Fibroblast of mammary gland (primary cell): ENCODE data around the gene AUTS2.

Source experiments
- DNase-seq: peaks from one replicate; pipeline ENCODE4 v3.0.0-alpha.2; 2010; ENCODE audit warnings: low read depth
- H3K4me3 ChIP-seq: 2 replicates; pipeline ENCODE4 v1.5.1; 2011; ENCODE audit warnings: low read depth, mild to moderate bottlenecking, low read length, moderate library complexity; ENCODE audit not compliant: control insufficient read depth
- TF ChIP-seq, protein P1 (sequence below): conservative IDR thresholded peaks from 2 replicates; pipeline ENCODE4 v1.5.1; 2011; ENCODE audit warnings: low read depth, low read length, inconsistent platforms; ENCODE audit not compliant: control insufficient read depth, insufficient read depth

Gene AUTS2

DNA sequence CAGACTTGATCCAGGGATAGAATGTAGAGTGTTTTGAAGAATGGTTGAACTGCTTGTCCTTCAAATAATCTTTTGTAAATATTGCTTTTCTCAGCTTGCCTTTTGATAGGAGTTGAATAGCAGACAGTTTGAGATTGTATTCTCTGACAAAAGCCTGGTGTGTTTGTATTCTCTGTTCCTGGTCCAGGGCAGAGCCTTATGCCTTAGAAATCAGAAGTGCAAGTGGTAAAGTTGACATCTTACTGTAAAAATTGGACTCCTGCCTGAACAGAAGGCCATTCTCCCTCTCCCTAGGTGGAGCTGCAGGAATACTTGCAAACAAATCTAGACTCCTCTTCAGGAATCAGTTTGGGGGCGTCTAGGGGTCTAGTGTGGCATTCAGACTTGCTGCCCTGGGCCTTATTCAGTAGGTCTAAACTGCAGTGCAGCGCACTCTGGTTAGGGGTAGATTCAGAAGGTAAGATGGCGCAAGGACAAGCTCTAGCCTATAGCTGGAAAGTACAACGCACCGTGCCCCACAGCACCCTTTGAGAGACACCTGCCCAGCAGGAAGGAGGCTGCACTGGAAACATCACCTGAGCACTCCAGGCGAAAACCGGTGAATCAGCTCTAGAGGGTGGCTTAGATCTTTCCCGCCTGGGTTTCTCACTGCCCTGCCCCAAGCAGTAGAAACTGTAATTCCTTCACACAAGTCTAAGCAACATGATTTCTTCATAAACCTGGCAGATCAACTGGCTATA is 925.1 kb downstream of the AUTS2 start:
- DNase-seq = no peak
- TF ChIP-seq, protein P1, sequence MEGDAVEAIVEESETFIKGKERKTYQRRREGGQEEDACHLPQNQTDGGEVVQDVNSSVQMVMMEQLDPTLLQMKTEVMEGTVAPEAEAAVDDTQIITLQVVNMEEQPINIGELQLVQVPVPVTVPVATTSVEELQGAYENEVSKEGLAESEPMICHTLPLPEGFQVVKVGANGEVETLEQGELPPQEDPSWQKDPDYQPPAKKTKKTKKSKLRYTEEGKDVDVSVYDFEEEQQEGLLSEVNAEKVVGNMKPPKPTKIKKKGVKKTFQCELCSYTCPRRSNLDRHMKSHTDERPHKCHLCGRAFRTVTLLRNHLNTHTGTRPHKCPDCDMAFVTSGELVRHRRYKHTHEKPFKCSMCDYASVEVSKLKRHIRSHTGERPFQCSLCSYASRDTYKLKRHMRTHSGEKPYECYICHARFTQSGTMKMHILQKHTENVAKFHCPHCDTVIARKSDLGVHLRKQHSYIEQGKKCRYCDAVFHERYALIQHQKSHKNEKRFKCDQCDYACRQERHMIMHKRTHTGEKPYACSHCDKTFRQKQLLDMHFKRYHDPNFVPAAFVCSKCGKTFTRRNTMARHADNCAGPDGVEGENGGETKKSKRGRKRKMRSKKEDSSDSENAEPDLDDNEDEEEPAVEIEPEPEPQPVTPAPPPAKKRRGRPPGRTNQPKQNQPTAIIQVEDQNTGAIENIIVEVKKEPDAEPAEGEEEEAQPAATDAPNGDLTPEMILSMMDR = no peak

DNA sequence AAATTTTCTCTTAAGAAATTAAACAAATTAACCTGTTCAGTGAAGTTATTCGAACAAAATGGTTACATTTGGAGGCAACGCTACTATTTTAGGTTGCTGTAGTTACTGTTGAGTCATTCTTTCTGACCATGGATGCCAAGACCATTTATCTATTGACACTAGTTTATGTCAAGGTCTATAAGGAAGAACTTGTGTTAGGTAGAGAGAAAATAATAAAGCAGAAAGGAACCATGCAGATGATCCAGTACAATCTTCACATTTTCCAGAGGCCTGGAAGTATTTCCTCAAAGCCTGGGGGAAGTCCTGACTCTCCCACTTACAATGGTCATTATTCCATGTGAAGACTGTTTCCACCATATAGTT is 925.7 kb downstream of the AUTS2 start:
- TF ChIP-seq, protein P1 = no peak
- no peak for DNase-seq
- H3K4me3 ChIP-seq = no peak overlapping the region

More for the DNA sequence above, 925.1 kb downstream of the AUTS2 start:
- H3K4me3 ChIP-seq = no peak overlapping the region

DNA sequence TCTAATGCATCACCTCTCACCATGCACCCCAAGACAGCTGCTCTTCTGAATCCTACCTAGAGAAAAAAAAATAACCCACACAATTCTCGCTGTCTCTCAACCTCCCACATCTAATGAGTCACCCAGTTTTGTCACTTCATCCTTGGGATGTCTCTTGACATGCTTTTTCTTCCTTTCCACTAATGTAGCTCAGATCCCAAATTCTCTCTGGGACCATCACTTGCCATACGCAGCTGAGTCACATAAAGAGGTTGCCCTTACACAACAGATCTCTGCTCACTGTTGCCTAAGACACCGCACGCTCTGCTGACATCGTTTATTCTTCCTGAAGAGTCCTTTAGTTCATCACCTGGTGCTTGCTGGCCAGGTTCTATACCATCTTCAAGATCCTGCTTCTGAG is 927.7 kb downstream of the AUTS2 start:
- peak; percentile 34 for DNase-seq
- no peak overlapping the region for H3K4me3 ChIP-seq
- TF ChIP-seq, protein P1 = no peak

DNA sequence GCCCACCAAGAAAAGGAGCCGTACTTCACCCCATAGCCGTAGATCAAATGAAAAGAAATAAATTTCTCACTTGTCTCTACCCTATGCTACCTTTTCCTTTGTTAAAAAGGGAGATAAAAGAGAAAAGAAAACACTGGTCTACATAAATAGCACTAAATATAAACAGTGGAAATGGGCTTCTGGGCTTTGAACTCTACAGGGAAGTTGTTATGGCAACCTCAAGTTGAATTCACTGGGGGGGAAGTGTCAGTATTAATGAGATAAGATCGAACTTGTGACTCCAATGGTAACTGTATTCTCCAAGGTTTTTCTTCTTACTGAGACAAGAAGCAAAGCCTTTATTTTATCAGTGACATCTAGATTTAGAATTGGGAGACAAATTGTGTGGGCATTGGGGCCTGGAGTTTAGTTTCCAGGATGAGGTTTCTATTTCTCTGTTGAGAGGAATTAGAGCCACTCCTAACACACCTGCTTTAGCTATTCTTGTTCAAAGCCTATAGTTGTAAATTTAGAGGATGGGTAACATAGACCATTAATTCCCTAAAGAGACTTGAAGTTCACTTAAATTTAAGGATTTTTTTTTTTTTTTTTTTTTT is 929.3 kb downstream of the AUTS2 start:
- no peak for DNase-seq
- TF ChIP-seq, protein P1 = no peak
- H3K4me3 ChIP-seq = no peak overlapping the region

DNA sequence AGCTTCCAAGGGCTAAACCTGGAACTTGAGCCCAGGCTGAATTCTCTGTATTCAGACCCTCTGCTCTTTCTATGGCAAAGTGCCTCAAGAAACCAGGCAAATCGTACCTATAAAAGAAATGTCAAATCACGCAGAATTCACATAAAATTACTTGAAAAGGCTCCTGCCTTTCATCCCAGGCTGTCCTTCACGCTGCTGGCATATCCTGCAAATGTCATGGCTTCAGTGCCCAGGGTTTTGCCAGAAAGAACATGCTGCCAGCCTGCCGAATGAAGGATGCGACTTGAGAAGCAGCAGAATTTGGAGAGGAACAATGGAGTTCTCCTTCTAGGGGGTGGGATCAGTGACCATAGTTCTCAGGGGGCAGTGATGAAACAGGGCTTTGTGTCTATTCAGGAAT is 931.2 kb downstream of the AUTS2 start:
- TF ChIP-seq, protein P1 = no peak
- no peak for DNase-seq
- no peak overlapping the region for H3K4me3 ChIP-seq

DNA sequence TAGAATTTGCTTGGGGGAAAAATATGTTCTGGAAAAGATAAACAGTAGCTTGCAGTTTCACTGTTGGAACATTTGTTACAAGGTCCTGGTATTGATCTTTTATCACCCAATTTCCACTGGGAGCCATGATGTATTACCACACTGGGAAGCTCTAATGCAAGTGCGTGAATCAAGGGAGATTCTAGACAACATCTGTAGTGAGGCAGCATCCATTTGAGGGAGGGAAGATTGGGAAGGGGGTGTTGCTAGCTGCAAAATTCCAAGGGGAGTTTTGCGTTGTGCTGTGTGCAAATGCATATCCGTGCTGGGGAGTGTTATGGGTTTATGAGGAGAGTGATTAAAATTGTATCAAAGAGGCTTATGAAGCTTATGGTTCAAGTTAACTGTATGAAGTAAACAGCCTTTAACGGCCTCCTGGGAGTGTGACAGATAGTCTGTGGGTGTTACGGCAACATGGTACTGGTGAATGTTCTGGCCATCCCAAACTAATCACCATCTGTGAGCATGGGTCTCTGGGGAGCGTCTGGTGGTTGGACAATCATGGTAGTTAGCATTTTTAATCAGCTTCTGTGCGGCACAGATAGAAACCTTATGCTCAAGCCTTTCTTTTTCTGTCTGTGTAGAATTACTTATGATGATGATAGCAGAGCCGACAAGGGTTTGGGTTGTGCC is 931.8 kb downstream of the AUTS2 start:
- H3K4me3 ChIP-seq = no peak overlapping the region
- DNase-seq = peak; percentile 49
- TF ChIP-seq, protein P1 = no peak
